ENCODE results near the gene FCHSD2.

The FCHSD2 gene

DNA sequence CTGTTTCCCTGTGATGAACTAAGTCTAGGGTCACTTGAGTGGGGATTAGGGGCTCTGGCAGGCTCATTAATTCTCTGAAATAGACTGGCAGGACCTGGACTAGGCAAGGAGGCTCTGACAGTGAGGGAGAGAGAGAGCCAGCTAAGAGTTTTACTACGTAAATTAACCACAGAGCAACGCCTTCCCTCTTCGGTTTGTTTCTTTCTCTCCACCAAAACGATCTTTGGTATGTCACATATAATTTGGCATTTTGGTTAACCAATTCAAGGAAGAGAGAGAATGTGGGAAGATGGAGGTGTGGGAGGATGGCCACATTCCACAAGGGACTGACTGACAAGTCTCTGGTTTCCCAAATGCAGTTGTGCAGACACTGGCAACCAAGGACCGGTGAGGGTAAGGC, 300.0 kb downstream of the FCHSD2 start:
- Histone ChIP-seq H3K27me3 (ENCODE audit: control insufficient read depth, insufficient read depth, low read length) (no peaks in the 10 kb centered on the region), H3K36me3 (ENCODE audit: control insufficient read depth, insufficient read depth, low read length) (no peaks in the 10 kb centered on the region), H3K9ac (ENCODE audit: low read depth, low read length) (no peak overlapping the region), H3K4me1 (ENCODE audit: control insufficient read depth, insufficient read depth, low read length) (no peaks in the 10 kb centered on the region), H3K9me3 (ENCODE audit: control insufficient read depth, insufficient read depth, low read length) (no peaks in the 10 kb centered on the region), H3K4me3 (ENCODE audit: low read depth, low read length) (no peak overlapping the region)

GRCh38 chr11:72841397-72841796, 300.7 kb downstream of the FCHSD2 start:
- H3K27me3 ChIP-seq (ENCODE audit: control insufficient read depth, insufficient read depth, low read length), result no peaks in the 10 kb centered on the region
- no peaks in the 10 kb centered on the region for H3K4me1 ChIP-seq (ENCODE audit: control insufficient read depth, insufficient read depth, low read length)
- H3K9me3 ChIP-seq (ENCODE audit: control insufficient read depth, insufficient read depth, low read length), result no peaks in the 10 kb centered on the region
- H3K9ac ChIP-seq (ENCODE audit: low read depth, low read length), result no peak overlapping the region
- H3K36me3 ChIP-seq (ENCODE audit: control insufficient read depth, insufficient read depth, low read length), result no peaks in the 10 kb centered on the region
- H3K4me3 ChIP-seq (ENCODE audit: low read depth, low read length), result no peak overlapping the region

DNA sequence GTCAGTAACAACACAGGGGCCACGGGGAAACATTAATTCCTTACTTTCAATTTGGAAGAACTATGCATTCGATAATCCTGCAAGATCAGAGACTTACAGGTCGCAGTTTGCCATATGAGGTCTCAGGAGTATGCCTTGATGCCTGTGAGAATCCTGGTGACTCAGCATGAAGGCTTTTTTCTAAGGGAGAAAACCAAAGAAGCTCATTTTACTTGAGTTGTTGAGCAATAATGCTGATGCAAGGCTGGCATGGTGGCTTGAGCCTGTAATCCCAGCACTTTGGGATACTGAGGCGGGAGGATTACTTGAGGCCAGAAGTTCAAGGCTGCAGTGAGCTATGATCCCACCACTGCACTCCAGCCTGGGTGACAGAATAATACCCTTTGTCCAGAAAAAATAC, 301.3 kb downstream of the FCHSD2 start:
- H3K4me3 ChIP-seq (ENCODE audit: low read depth, low read length), result no peak overlapping the region
- H3K9ac ChIP-seq (ENCODE audit: low read depth, low read length), result no peak overlapping the region
- no peaks in the 10 kb centered on the region for H3K36me3 ChIP-seq (ENCODE audit: control insufficient read depth, insufficient read depth, low read length)
- no peaks in the 10 kb centered on the region for H3K9me3 ChIP-seq (ENCODE audit: control insufficient read depth, insufficient read depth, low read length)
- H3K27me3 ChIP-seq (ENCODE audit: control insufficient read depth, insufficient read depth, low read length), result no peaks in the 10 kb centered on the region
- H3K4me1 ChIP-seq (ENCODE audit: control insufficient read depth, insufficient read depth, low read length), result no peaks in the 10 kb centered on the region

DNA sequence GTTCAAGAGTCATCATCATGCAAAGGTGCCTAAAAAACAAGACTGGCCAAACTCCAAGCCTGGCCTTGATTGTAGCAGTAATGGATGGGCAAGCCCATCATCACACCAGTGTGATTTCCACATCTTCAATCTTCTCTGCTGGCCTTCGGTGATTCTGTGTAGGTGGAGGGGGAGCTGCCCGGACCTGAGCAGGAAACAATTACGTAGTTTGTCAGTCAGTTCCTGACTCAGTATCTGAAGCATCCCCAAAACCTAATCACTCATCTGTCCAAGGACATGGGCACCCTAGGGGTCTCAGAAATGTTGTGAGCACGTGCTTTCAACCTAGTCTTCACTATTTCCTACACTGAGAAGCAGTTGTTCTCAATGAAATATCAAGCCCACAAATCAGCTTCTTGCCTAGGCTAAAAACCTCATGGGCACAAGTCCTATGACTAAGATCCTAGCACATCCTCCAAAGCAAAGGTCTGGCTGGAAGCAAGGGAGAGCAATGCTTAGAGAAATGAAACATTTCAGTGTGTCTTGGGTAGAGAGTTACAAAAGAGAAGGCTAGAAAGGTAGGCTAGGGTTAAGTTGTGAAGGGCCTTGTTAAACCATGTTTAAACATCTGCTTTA, 303.3 kb downstream of the FCHSD2 start:
- Histone ChIP-seq H3K4me3 (ENCODE audit: low read depth, low read length) (no peak overlapping the region), H3K36me3 (ENCODE audit: control insufficient read depth, insufficient read depth, low read length) (no peaks in the 10 kb centered on the region), H3K27me3 (ENCODE audit: control insufficient read depth, insufficient read depth, low read length) (no peaks in the 10 kb centered on the region), H3K9me3 (ENCODE audit: control insufficient read depth, insufficient read depth, low read length) (no peaks in the 10 kb centered on the region), H3K4me1 (ENCODE audit: control insufficient read depth, insufficient read depth, low read length) (no peaks in the 10 kb centered on the region), H3K9ac (ENCODE audit: low read depth, low read length) (no peak overlapping the region)

GRCh38 chr11:72836111-72836510, 306.0 kb downstream of the FCHSD2 start:
- Histone ChIP-seq H3K4me3 (ENCODE audit: low read depth, low read length) (no peak overlapping the region), H3K9me3 (ENCODE audit: control insufficient read depth, insufficient read depth, low read length) (no peaks in the 10 kb centered on the region), H3K9ac (ENCODE audit: low read depth, low read length) (no peak overlapping the region), H3K36me3 (ENCODE audit: control insufficient read depth, insufficient read depth, low read length) (no peaks in the 10 kb centered on the region), H3K4me1 (ENCODE audit: control insufficient read depth, insufficient read depth, low read length) (no peaks in the 10 kb centered on the region), H3K27me3 (ENCODE audit: control insufficient read depth, insufficient read depth, low read length) (no peaks in the 10 kb centered on the region)

DNA sequence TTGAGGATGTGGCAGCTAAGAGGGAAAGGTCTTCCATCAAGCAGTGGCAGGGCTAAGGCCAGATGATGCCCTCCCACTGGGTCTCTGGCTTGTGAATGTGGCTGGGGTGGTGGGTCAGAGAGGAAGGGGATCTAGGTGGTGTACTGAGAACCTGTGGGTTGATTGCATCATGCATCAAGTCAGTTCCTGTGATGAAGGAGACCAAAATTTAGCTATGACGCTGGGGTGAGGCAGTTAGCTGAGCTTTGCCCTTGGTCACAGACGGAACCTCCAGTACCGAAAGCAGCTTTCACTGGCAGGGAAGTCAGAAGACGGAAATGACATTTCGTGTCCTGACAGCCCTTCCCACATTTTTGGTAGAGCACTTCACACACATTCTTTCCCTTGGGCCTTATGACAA, 307.2 kb downstream of the FCHSD2 start:
- H3K36me3 ChIP-seq (ENCODE audit: control insufficient read depth, insufficient read depth, low read length), result no peaks in the 10 kb centered on the region
- H3K4me1 ChIP-seq (ENCODE audit: control insufficient read depth, insufficient read depth, low read length), result no peaks in the 10 kb centered on the region
- no peaks in the 10 kb centered on the region for H3K9me3 ChIP-seq (ENCODE audit: control insufficient read depth, insufficient read depth, low read length)
- H3K4me3 ChIP-seq (ENCODE audit: low read depth, low read length), result no peak overlapping the region
- H3K9ac ChIP-seq (ENCODE audit: low read depth, low read length), result no peak overlapping the region
- no peaks in the 10 kb centered on the region for H3K27me3 ChIP-seq (ENCODE audit: control insufficient read depth, insufficient read depth, low read length)

- H3K4me1 ChIP-seq (ENCODE audit: control insufficient read depth, insufficient read depth, low read length), result no peaks in the 10 kb centered on the region
- peaks cover 3% of the 10 kb centered on the region for H3K36me3 ChIP-seq (ENCODE audit: control insufficient read depth, insufficient read depth, low read length)
- H3K9me3 ChIP-seq (ENCODE audit: control insufficient read depth, insufficient read depth, low read length), result no peaks in the 10 kb centered on the region
These were observed 308.2 kb downstream of the FCHSD2 start for GRCh38 chr11:72833811-72834493.

DNA sequence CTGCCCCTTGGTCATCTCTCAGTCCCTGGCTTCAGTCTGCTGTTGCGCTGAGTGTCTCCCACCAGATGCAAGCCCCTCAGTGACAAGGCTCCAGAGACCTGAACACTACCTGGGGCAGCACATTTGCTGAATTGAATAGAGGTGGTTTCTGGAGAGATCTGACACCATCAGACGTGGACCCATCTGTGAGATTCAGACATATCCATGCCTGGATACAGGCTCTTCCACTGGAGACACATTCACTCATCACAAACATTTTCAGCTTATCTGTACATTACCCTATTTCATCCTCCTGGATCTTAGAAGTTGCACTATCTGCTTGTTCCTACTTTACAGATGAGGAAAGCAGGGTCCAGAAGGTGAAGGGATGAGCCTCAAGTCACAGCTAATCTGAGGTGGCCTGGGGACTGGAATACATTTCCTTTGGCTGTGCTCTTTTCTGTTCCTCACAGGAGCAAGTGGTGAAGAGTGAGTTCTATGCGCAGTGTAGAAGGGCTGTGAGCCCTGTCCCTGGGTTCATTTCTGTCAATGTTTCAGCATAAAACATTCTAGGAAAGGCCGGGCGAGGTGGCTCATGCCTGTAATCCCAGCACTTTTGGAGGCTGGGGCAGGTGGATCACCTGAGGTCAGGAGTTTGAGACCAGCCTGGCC, 308.9 kb downstream of the FCHSD2 start:
- Histone ChIP-seq H3K36me3 (ENCODE audit: control insufficient read depth, insufficient read depth, low read length) (peaks cover 6% of the 10 kb centered on the region), H3K27me3 (ENCODE audit: control insufficient read depth, insufficient read depth, low read length) (no peaks in the 10 kb centered on the region), H3K9me3 (ENCODE audit: control insufficient read depth, insufficient read depth, low read length) (no peaks in the 10 kb centered on the region), H3K9ac (ENCODE audit: low read depth, low read length) (no peak overlapping the region), H3K4me3 (ENCODE audit: low read depth, low read length) (no peak overlapping the region), H3K4me1 (ENCODE audit: control insufficient read depth, insufficient read depth, low read length) (no peaks in the 10 kb centered on the region)

More at GRCh38 chr11:72833811-72834493, 308.2 kb downstream of the FCHSD2 start:
- Histone ChIP-seq H3K27me3 (ENCODE audit: control insufficient read depth, insufficient read depth, low read length) (no peaks in the 10 kb centered on the region), H3K9ac (ENCODE audit: low read depth, low read length) (no peak overlapping the region), H3K4me3 (ENCODE audit: low read depth, low read length) (no peak overlapping the region)

DNA sequence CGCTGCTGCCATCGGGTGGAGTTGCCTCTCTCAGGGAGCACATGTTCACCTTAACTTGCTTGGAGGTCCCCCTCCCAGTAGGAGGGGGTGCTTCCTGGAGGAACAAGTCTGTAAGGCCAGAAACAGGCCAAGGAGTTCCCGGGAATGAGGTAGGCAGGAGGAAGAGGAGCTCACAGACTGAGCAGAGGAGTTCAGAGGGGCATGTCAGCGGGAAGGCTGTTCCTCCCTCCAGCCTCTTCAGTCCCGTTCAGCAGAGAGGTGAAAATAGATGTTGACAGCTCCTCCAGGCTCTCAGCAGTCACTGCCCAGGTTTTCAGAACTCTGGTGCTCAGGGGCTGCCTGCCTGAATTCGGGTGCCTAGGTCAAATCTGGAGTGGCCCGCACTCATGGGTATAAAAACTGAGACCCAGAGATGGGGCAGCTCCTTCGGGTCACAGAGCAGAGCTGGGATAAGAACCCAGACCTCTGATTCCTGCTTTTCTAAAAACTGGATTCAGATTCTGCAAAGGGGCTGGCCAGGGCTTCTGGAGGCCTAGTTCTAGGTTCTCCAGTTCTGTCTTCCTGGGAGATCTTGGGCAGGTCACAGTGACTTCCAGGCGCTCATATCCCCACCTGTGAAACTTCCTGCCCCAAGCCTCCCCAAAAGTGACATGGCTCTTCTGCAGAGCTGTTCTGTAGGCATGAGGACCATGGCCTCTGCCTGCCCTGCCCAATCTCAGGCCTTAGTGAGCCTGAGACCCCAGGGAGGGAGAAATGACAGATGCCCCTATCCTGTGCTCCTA, 309.6 kb downstream of the FCHSD2 start:
- Histone ChIP-seq H3K9me3 (ENCODE audit: control insufficient read depth, insufficient read depth, low read length) (no peaks in the 10 kb centered on the region), H3K27me3 (ENCODE audit: control insufficient read depth, insufficient read depth, low read length) (no peaks in the 10 kb centered on the region), H3K4me3 (ENCODE audit: low read depth, low read length) (no peak overlapping the region), H3K4me1 (ENCODE audit: control insufficient read depth, insufficient read depth, low read length) (no peaks in the 10 kb centered on the region), H3K9ac (ENCODE audit: low read depth, low read length) (no peak overlapping the region), H3K36me3 (ENCODE audit: control insufficient read depth, insufficient read depth, low read length) (peaks cover 7% of the 10 kb centered on the region)

- Histone ChIP-seq H3K9ac (ENCODE audit: low read depth, low read length) (no peak overlapping the region), H3K4me3 (ENCODE audit: low read depth, low read length) (no peak overlapping the region), H3K4me1 (ENCODE audit: control insufficient read depth, insufficient read depth, low read length) (no peaks in the 10 kb centered on the region), H3K36me3 (ENCODE audit: control insufficient read depth, insufficient read depth, low read length) (peaks cover 7% of the 10 kb centered on the region), H3K27me3 (ENCODE audit: control insufficient read depth, insufficient read depth, low read length) (no peaks in the 10 kb centered on the region), H3K9me3 (ENCODE audit: control insufficient read depth, insufficient read depth, low read length) (no peaks in the 10 kb centered on the region)
These were observed 310.4 kb downstream of the FCHSD2 start for GRCh38 chr11:72831521-72832300.

GRCh38 chr11:72829884-72830533, 312.1 kb downstream of the FCHSD2 start:
- no peaks in the 10 kb centered on the region for H3K9me3 ChIP-seq (ENCODE audit: control insufficient read depth, insufficient read depth, low read length)
- no peak overlapping the region for H3K4me3 ChIP-seq (ENCODE audit: low read depth, low read length)
- no peaks in the 10 kb centered on the region for H3K27me3 ChIP-seq (ENCODE audit: control insufficient read depth, insufficient read depth, low read length)
- peaks cover 7% of the 10 kb centered on the region for H3K36me3 ChIP-seq (ENCODE audit: control insufficient read depth, insufficient read depth, low read length)
- no peaks in the 10 kb centered on the region for H3K4me1 ChIP-seq (ENCODE audit: control insufficient read depth, insufficient read depth, low read length)
- H3K9ac ChIP-seq (ENCODE audit: low read depth, low read length), result no peak overlapping the region
